Breast epithelium (tissue), 3 donors: ENCODE measurements around the gene COTL1.
"Not testable (repeated sequence)": the region's sequence is repeated elsewhere in the genome, so short reads cannot be mapped to it uniquely, and the experiment has no call there.

ENCODE experiments used
- POLR2AphosphoS5 ChIP-seq, 3 donors: sonication (generic); formaldehyde crosslinking; IDR thresholded peaks; one replicate each; pipeline ENCODE4 v1.6.1; 2017; ENCODE audit warnings: antibody characterized with exemption in 3 of 3
- TF ChIP-seq, protein P1 (sequence below), 3 donors: fragments of 450-650 bp; IDR thresholded peaks; one replicate each; pipeline ENCODE4 v1.5.1; 2016 to 2017; ENCODE audit warnings: antibody characterized with exemption in 3 of 3, mild to moderate bottlenecking in 3 of 3, moderate library complexity in 3 of 3

DNA sequence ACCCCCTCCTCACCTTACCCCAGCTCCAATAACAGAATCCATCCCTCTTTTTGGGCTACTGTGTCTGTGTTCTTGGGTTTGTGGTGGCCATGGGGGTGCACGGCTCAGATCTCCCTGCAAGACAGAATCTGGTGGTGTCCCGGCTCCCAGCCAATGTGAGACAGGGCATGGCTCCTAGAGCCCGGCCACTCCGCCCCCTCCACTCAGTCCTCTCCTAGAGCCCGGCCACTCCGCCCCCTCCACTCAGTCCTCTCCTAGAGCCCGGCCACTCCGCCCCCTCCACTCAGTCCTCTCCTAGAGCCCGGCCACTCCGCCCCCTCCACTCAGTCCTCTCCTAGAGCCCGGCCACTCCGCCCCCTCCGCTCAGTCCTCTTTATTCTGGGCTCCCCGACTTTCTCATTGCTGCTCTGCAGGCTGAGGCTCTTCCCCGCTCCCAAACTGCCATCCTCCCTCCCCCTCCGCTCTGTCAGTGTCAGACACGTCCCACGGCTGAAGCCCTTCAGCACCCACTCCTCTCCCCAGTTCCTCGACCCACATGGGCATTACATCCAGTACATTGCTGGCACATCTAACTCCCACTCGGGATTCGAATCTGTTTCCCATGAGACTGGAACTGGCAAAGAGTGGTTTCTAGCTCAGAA lies 92.8 kb downstream of the COTL1 start:
- TF ChIP-seq, protein P1, sequence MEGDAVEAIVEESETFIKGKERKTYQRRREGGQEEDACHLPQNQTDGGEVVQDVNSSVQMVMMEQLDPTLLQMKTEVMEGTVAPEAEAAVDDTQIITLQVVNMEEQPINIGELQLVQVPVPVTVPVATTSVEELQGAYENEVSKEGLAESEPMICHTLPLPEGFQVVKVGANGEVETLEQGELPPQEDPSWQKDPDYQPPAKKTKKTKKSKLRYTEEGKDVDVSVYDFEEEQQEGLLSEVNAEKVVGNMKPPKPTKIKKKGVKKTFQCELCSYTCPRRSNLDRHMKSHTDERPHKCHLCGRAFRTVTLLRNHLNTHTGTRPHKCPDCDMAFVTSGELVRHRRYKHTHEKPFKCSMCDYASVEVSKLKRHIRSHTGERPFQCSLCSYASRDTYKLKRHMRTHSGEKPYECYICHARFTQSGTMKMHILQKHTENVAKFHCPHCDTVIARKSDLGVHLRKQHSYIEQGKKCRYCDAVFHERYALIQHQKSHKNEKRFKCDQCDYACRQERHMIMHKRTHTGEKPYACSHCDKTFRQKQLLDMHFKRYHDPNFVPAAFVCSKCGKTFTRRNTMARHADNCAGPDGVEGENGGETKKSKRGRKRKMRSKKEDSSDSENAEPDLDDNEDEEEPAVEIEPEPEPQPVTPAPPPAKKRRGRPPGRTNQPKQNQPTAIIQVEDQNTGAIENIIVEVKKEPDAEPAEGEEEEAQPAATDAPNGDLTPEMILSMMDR (IDR thresholded peaks at IDR 0.05): not testable (repeated sequence)
- TF ChIP-seq POLR2AphosphoS5 (IDR thresholded peaks at IDR 0.05): not testable (repeated sequence)
